ENCODE results near the gene SLC6A6.

- TF ChIP-seq CTCF (IDR thresholded peaks at IDR 0.05; ENCODE audit: low read length) (no peak), EZH2 (IDR thresholded peaks at IDR 0.05; ENCODE audit: borderline replicate concordance, low read length) (no peak)
Measured at GRCh38 chr3:14397046-14397445, 5.4 kb upstream of the SLC6A6 start.

Data from OCI-LY1 (cell line).